HepG2 (cell line): ENCODE data around the gene ALG11. TPM values are rescaled to one million over a fixed set of nuclear protein-coding genes. Genes with fewer than 3 reads are reported as not detected.

Source experiments
- ATAC-seq: fragments of 200-7000 bp; cut with Tn5 transposase; 3 replicates; pipeline ENCODE4 v1.9.1; 2020; ENCODE audit warnings: mild to moderate bottlenecking, moderate library complexity
- BruUV-seq: library from RNA; stranded (reverse); fragments of 400-500 nt; replicated peaks from 2 replicates; lab custom pipeline; 2021; lab: Mats Ljungman, UMichigan
- CTCF ChIA-PET: fragments of 300-600 bp; formaldehyde crosslinking; extraction: SDS; loops from one replicate; lab custom pipeline; 2021; ENCODE audit warnings: low total read pairs, inconsistent platforms, low intra/inter-chr PET ratio; lab: Yijun Ruan, JAX
- POLR2A ChIA-PET: fragments of 350-600 bp; sonication (Branson Sonifier 250); formaldehyde crosslinking; loops from one replicate; lab custom pipeline; 2020; ENCODE audit warnings: antibody characterized with exemption, inconsistent platforms; lab: Yijun Ruan, JAX
- DNase-seq: peaks from one replicate; pipeline ENCODE4 v3.0.0-alpha.2; 2015; ENCODE audit warnings: low spot score
- FAIRE-seq: peaks from 3 replicates; lab custom pipeline; 2011; peaks lifted over from hg19 to GRCh38; lab: Jason Lieb, UNC
- H2AFZ ChIP-seq: one replicate; pipeline ENCODE4 v1.6.1; 2011; ENCODE audit warnings: low read length, inconsistent platforms
- H3K27ac ChIP-seq: fragments of 300-600 bp; 3 replicates; pipeline ENCODE4 v1.8.0; 2011; ENCODE audit warnings: mixed run types, mild to moderate bottlenecking, mixed read lengths, low read length, inconsistent platforms; ENCODE audit not compliant: insufficient read depth; ENCODE audit errors: extremely low read length
- H3K27me3 ChIP-seq, 2 experiments: fragments of 200-600 bp in 1 of 2; 2 replicates in 1 of 2; 3 replicates in 1 of 2; pipeline versions ENCODE4 v1.6.0 to v1.8.0; 2011; ENCODE audit warnings: low read length in 2 of 2, mild to moderate bottlenecking in 2 of 2, moderate library complexity in 2 of 2, inconsistent platforms in 1 of 2; ENCODE audit not compliant: insufficient read depth in 2 of 2, control insufficient read depth in 1 of 2
- H3K36me3 ChIP-seq, 2 experiments: fragments of 200-600 bp in 1 of 2; replicated peaks in 1 of 2; 2 replicates in 1 of 2; 3 replicates in 1 of 2; pipeline versions ENCODE4 v1.5.1 to v1.8.0; 2011; ENCODE audit warnings: low read length in 2 of 2, inconsistent platforms in 1 of 2; ENCODE audit not compliant: insufficient read depth in 2 of 2, control insufficient read depth in 1 of 2
- H3K4me1 ChIP-seq: 2 replicates; pipeline ENCODE4 v1.5.1; 2012; ENCODE audit warnings: low read length, inconsistent platforms; ENCODE audit not compliant: insufficient read depth
- H3K4me2 ChIP-seq: 2 replicates; pipeline ENCODE4 v1.6.0; 2011; ENCODE audit warnings: low read depth, low read length, inconsistent platforms
- H3K4me3 ChIP-seq, 3 experiments: fragments of 200-600 bp in 1 of 3; sonication (generic), shearing (Covaris generic) in 1 of 3; replicated peaks in 1 of 3; 2 replicates each; pipeline ENCODE4 v1.5.1; 2011 to 2016; ENCODE audit warnings: low read length in 3 of 3, inconsistent platforms in 2 of 3, low read depth in 2 of 3, mild to moderate bottlenecking in 2 of 3, control low read depth in 1 of 3, mixed read lengths in 1 of 3; ENCODE audit not compliant: insufficient read depth in 1 of 3
- H3K79me2 ChIP-seq: one replicate; pipeline ENCODE4 v1.6.1; 2011; ENCODE audit warnings: low read length, inconsistent platforms; ENCODE audit not compliant: insufficient read depth
- H3K9ac ChIP-seq: 2 replicates; pipeline ENCODE4 v1.6.0; 2011; ENCODE audit warnings: mild to moderate bottlenecking, low read depth, low read length, inconsistent platforms; ENCODE audit not compliant: insufficient read depth
- H3K9me3 ChIP-seq: 2 replicates; pipeline ENCODE4 v1.5.1; 2012; ENCODE audit warnings: mild to moderate bottlenecking, low read length
- H4K20me1 ChIP-seq: 2 replicates; pipeline ENCODE4 v1.6.0; 2011; ENCODE audit warnings: inconsistent platforms, mild to moderate bottlenecking, low read length, moderate library complexity; ENCODE audit not compliant: insufficient read depth
- SMC3 ChIP-seq: IDR thresholded peaks from 2 replicates; pipeline ENCODE4 v1.6.1; 2011; ENCODE audit warnings: low read length, improper control_type of control experiment
- STAG1 ChIP-seq: sonication (generic); formaldehyde crosslinking; IDR thresholded peaks from 2 replicates; pipeline ENCODE4 v1.4.0; 2020; ENCODE audit warnings: missing genetic modification reagents
- ZNF10 ChIP-seq: sonication (generic); formaldehyde crosslinking; IDR thresholded peaks from 2 replicates; pipeline ENCODE4 v1.4.0; 2020; ENCODE audit warnings: mild to moderate bottlenecking, low read depth, missing genetic modification reagents, borderline replicate concordance
- WGBS: methylation state at CpG from one replicate; pipeline ENCODE4 v1.1.6; 2017; ENCODE audit warnings: low lambda C conversion rate; 5-methylcytosine and 5-hydroxymethylcytosine counted together
- in situ Hi-C: cut with HindIII; loops from 2 replicates; pipeline ENCODE4 v1.10.0; 2017; ENCODE audit warnings: low pct_unique_long_range_greater_than_20kb; ENCODE audit not compliant: extremely low pct_ligation_motif_present
- intact Hi-C: fragments of 100-400 bp; cut with micrococcal nuclease; formaldehyde crosslinking; loops from one replicate; pipeline ENCODE4 v1.10.0; 2022; ENCODE audit not compliant: unreplicated experiment
- polyA plus RNA-seq, 8 experiments: library from polyadenylated mRNA; depleted of rRNA in 3 of 8; stranded (reverse) in 7 of 8; unstranded in 1 of 8; fragments of >200 nt; fragmentation: Illumina TruSeq in 4 of 8; extraction: Trizol in 4 of 8; gene quantifications; 2 replicates each; pipeline versions ENCODE4 v1.2.1 to v1.2.3, GENCODE V29; 2011 to 2016; ENCODE audit warnings: low read depth in 4 of 8, missing spikeins in 1 of 8, mixed read lengths in 1 of 8; ENCODE audit not compliant: insufficient read depth in 1 of 8
- total RNA-seq, 5 experiments: library from RNA; depleted of rRNA; stranded (reverse); fragments of >200 nt; fragmentation: Illumina TruSeq; extraction: Trizol; gene quantifications; 2 replicates each; pipeline ENCODE4 v1.2.3, GENCODE V29; 2016; ENCODE audit warnings: low read depth in 1 of 5
- TF ChIP-seq, protein P1 (sequence below): sonication (generic); formaldehyde crosslinking; IDR thresholded peaks from 2 replicates; pipeline ENCODE4 v1.5.0; 2020; ENCODE audit warnings: mild to moderate bottlenecking, missing genetic modification reagents, moderate library complexity

The ALG11 gene
- total and polyA plus RNA-seq, 2 of the 13 experiments (the other 11 are each of a cell fraction or from before 2014, with no cell fraction given) = 14.7 to 27.9 TPM

DNA sequence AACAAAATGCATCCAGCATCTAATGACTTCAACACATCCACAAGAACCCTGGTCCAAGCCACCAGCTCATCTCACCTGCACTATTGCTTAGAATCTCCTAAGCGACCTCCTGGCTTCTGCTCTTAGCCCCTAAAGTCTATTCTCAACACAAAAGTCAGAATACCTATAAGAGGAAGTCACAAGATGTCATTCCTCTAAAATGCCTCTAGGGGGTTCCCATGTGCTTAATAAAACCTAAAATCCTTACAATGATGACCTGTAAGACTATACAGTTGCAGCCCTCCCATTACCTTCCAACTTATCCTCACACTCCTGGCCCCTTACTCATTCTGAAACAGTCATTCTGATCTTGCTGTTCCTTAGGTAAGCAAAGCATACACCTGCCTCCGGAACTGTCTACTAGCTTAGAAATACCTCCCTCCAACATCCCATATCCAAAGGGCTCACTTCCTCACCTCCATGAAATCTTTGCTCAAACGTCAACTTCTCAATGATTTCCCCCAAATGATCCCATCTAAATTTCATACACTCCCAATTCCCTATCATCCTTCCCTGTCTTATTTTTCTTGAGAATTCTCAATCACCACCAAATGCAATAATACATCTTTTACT is 11.0 kb upstream of the ALG11 start:
- POLR2A ChIA-PET = interaction anchor here (1.0 kb wide), 1 partner anchor 11 kb away, joined by 3 read pairs; the partner anchor contains the start of gene ALG11
- peak; percentile 11; the same call in 2 of the 3 replicates for ATAC-seq
- peak; percentile 56 for TF ChIP-seq STAG1 (CRISPR knock-in tag)
- TF ChIP-seq, protein P1, sequence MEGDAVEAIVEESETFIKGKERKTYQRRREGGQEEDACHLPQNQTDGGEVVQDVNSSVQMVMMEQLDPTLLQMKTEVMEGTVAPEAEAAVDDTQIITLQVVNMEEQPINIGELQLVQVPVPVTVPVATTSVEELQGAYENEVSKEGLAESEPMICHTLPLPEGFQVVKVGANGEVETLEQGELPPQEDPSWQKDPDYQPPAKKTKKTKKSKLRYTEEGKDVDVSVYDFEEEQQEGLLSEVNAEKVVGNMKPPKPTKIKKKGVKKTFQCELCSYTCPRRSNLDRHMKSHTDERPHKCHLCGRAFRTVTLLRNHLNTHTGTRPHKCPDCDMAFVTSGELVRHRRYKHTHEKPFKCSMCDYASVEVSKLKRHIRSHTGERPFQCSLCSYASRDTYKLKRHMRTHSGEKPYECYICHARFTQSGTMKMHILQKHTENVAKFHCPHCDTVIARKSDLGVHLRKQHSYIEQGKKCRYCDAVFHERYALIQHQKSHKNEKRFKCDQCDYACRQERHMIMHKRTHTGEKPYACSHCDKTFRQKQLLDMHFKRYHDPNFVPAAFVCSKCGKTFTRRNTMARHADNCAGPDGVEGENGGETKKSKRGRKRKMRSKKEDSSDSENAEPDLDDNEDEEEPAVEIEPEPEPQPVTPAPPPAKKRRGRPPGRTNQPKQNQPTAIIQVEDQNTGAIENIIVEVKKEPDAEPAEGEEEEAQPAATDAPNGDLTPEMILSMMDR = peak; percentile 66
- TF ChIP-seq SMC3 = peak; percentile 52; the same call in 1 of the 2 replicates
- no peak for TF ChIP-seq ZNF10 (CRISPR knock-in tag)
- Histone ChIP-seq H3K4me1 (peaks cover 96% of the 10 kb centered on the region), H3K4me2 (no peak overlapping the region), H3K27ac (no peak overlapping the region), H3K79me2 (peaks cover 96% of the 10 kb centered on the region), H3K4me3 (no peak overlapping the region), H3K9me3 (no peaks in the 10 kb centered on the region), H3K9ac (no peak overlapping the region), H4K20me1 (peaks cover 38% of the 10 kb centered on the region), H3K27me3 (no peaks in the 10 kb centered on the region), H2AFZ (no peak overlapping the region), H3K36me3 (peaks cover 0 to 8% of the 10 kb centered on the region in 2 experiments; a peak in 2 of 5 replicates)
- CTCF ChIA-PET = interaction anchor here (1.4 to 2.4 kb wide), 3 partner anchors 11 to 127 kb away, joined by 5 to 16 read pairs (median 9); partner anchors contain the start of genes ALG11, ATP7B and NEK5
- peak; percentile 59 for DNase-seq
- intact Hi-C loops = loop anchor here (1.0 kb wide), 1 partner anchor 126 kb away; no protein-coding TSS in a partner anchor
- 68% methylated on average over 3 of the region's 3 CpGs for WGBS
- in situ Hi-C loops = loop anchor here (25.0 kb wide), 1 partner anchor 461 kb away; the partner anchor contains the start of genes CKAP2 and VPS36
- FAIRE-seq = no peak
- no TSS peak for BruUV-seq
